GM18498 (cell line): ENCODE results near the gene HK1.
A peak's percentile ranks its signal among the peaks of the same experiment; 100 is the strongest.

Experiments used
- ATAC-seq: cut with Tn5 transposase; IDR thresholded peaks from one replicate; pipeline ENCODE4 v1.9.1; 2021; ENCODE audit warnings: mild to moderate bottlenecking, moderate library complexity; ENCODE audit not compliant: unreplicated experiment

HK1 gene

DNA sequence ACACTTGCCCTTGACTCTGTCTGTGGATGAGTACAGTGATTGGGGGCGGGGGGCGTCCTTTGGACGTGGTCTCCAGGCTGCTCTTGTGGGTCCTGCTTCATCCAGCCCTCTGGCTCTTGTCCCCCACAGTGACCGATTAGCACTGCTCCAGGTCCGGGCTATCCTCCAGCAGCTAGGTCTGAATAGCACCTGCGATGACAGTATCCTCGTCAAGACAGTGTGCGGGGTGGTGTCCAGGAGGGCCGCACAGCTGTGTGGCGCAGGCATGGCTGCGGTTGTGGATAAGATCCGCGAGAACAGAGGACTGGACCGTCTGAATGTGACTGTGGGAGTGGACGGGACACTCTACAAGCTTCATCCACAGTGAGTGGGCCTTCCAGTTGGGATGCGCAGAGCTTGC, 120.2 kb downstream of the HK1 start:
- no peak for ATAC-seq

DNA sequence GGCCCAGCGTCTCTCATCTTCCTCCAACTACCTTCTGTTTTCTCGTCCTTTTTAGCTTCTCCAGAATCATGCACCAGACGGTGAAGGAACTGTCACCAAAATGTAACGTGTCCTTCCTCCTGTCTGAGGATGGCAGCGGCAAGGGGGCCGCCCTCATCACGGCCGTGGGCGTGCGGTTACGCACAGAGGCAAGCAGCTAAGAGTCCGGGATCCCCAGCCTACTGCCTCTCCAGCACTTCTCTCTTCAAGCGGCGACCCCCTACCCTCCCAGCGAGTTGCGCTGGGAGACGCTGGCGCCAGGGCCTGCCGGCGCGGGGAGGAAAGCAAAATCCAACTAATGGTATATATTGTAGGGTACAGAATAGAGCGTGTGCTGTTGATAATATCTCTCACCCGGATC, 122.6 kb downstream of the HK1 start:
- no peak for ATAC-seq

DNA sequence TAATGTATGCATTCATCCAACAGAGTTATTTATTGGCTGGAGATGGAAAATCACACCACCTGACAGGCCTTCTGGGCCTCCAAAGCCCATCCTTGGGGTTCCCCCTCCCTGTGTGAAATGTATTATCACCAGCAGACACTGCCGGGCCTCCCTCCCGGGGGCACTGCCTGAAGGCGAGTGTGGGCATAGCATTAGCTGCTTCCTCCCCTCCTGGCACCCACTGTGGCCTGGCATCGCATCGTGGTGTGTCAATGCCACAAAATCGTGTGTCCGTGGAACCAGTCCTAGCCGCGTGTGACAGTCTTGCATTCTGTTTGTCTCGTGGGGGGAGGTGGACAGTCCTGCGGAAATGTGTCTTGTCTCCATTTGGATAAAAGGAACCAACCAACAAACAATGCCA, 123.1 kb downstream of the HK1 start:
- no peak for ATAC-seq

DNA sequence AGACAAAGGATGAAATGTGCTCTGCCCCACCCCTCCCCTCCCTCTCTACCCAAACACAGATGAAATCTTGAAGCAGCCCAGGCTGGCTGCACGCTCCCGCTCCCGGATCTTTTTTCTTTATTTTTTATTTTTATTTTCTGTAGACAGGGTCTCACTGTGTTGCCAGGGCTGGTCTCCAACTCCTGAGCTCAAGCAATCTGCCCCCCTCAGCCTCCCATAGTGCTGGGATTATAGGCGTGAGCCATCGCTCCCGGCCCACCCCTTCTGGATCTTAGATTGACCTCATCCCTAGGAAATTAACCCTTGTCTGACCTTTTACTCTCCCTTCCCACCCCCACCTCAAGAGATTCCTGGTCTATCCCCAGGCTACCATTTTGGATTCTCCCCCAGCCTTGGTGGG, 124.1 kb downstream of the HK1 start:
- ATAC-seq, result no peak

- no peak for ATAC-seq
Observed at GRCh38 chr10:69403066-69403465, 124.8 kb downstream of the HK1 start.

- ATAC-seq, result no peak
Observed at GRCh38 chr10:69403519-69403918, 125.2 kb downstream of the HK1 start.

DNA sequence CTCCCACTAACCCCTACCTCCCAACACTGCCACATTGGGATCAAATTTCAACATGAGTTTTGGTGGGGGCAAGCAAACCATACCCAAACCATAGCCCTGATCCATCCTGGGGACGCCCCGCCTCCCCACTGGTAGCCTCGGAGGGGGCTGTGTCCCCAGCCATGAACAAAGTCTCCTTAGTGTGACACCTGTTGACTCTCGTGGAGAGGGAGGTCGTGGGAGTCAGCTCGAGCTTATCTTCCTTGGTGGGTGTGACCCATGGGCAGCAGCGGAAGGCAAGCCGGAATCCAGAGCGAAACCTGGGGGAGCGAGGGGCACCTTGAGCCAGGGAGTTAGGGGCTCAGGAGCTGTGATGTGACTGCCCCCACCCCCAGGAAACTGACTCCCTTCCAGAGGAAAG, 126.5 kb downstream of the HK1 start:
- no peak for ATAC-seq

DNA sequence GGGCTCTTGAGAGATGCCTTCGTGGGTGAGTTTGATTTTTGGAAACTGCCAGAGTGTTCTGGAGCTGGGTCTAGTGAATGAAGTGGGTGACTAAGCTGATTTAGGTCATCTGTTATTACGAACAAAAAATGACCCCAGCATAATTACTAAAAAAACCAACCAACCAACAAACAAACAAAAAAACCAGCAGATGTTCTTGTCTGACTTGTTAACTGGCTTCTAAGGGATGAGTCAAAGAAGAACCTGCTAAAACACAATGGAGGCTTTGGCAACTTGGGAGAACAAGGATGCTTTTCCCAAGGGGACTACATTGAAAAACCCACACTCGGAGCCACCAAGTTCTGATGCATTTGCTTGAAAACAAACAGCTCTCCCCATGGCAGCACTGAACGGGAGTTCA, 126.9 kb downstream of the HK1 start:
- no peak for ATAC-seq

DNA sequence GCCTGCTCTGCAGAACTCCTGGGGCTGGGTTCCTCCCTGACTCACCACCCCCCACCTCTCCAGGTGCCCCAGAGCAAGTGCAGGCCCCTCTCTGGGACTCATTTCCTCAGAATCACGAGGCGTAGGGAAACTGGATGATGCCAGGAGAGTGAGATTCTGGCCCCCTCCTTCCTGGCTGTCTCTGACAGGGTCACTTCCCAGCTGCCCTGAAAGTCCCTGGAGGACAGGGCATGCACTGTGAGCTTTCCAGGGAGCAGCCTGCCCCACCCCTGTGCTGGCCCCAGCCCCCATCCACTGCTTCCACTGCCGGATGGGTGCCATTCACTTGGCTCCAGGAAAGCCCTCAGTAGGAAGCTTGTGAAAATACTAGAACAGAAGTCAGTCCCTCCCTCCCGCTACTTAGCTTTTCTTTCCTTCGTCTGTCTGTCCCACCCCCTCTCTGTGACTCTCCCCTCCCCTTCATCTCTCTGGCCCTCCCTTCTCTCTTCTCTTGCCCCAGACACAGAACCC, 128.1 kb downstream of the HK1 start:
- ATAC-seq, result no peak

DNA sequence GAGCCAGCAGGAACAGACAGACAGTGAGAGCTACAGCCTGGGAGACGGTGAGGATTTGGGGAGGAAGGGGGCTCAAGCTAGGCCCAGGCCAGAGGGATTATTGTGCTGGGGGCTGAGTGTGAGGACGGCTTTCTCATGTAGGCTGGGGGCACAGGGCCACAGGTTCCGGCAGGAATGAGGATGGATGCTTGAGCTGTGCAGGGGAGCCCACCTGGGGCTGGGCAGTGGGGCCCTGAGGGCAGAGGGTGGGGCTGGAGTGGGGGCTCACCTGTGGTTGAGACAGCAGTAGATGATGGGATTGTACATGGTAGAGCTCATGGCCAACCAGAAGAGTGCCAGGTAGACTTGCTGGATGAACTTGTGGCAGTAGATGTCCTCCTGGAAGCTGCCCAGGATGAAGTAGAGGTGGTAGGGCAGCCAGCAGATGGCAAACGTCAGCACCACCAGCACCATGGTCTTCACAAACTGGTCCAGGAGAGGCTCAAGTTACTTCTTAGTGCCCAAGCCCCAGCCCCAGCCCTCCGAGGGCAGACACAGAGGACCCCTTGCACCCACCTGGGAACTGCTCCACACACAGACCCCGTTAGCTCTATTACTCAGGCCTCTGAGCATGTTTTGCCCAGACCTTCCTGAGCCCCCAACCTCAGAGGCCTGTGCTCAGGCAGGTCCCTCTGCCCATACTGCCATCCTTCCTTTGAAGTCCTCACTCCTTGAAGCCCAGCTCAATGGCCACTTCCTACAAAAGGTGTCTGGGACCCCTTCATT, 128.7 kb downstream of the HK1 start:
- no peak for ATAC-seq

DNA sequence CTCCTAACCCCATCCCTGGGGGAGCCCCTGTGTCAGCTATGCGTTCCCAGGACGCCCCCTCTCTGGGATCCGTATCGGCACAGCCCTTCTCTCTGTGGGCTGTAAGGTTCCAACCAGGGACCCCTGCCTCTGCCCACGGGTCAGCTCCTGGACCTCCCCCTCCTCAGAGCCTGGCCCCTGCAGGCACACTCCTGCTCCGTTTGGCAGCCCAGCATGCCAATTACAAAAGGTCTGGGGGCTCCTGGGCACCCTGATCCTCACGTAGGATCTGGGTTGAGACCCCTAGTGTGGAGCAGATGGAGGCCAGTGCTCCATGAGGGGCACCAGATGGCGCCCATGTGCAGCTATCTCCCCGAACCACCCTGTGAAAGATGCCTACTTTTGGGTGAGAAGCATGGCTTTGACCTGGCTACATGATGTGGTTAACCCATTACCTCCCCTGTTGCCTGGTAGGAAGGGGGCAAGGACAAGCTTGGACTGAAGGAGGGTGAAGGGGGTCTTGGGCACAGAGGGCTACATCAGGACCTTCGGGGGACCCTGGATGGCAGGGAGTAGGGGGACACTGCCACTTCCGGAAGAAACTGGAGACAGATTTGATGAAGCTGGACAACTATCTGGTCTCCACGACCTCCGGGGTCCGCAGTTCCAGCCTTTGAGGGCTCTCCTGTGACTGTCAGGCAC, 129.5 kb downstream of the HK1 start:
- ATAC-seq, result no peak

DNA sequence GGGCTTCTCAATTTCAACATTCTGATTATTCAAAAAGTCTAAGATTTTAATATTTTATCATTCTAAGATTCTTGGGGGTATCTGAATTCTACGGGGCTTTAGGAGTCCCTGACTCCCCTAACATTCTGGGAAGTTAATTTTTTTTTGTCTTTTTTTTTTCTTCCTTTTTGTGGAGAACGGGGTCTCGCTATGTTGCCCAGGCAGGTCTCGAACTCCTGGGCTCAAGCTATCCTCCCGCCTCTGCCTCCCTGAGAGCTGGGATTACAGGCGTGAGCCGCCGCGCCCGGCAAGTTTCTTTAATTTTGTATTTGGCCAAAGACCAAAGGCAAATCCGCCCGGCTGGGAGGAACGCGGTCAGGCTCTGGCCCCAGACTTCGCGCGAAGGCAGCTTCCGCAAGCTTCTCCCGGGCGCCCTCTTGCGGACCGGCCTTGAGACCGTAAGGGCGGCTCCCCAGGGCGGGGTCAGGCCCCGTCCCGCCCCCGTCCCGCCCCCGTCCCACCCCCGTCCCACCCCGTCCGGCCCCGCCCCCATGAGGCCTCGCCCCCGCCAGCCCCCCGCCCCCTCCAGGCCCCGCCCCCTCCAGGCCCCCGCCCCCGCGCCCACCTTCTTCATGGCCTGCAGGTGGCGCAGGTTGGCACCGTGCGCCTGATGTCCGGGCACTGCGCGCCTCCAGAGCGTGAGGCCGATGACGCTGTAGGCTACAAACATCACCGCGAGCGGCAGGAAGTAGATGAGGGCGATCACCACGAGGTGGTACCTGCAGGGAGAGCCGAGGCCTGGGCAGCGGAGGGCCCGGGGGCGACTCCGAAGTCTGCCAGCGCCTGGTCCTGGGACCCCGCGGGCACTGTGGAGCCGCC, 130.3 kb downstream of the HK1 start:
- peak; percentile 88 for ATAC-seq

- no peak for ATAC-seq
Observed at GRCh38 chr10:69409176-69409495, 130.8 kb downstream of the HK1 start.

DNA sequence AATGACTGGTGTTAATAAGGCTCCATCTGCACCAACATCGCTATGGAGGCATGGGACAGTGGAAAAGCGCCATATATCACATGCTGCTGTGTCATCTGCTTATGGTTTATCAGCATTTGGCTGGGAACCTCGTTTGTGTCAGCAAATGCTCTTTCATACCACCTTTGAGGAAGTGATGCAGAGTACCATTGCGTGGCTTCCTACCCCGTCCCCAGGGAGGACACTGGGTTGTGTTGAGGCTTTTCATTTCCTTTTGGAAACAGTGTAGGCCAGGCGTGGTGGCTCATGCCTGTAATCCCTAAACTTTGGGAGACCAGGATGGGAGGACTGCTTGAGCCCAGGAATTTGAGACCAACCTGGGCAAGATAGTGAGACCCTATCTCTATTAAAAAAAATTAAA, 131.7 kb downstream of the HK1 start:
- no peak for ATAC-seq

GRCh38 chr10:69410487-69410886, 132.2 kb downstream of the HK1 start:
- no peak for ATAC-seq

GRCh38 chr10:69411476-69411875, 133.2 kb downstream of the HK1 start:
- no peak for ATAC-seq

GRCh38 chr10:69412232-69412790, 134.0 kb downstream of the HK1 start:
- no peak for ATAC-seq

DNA sequence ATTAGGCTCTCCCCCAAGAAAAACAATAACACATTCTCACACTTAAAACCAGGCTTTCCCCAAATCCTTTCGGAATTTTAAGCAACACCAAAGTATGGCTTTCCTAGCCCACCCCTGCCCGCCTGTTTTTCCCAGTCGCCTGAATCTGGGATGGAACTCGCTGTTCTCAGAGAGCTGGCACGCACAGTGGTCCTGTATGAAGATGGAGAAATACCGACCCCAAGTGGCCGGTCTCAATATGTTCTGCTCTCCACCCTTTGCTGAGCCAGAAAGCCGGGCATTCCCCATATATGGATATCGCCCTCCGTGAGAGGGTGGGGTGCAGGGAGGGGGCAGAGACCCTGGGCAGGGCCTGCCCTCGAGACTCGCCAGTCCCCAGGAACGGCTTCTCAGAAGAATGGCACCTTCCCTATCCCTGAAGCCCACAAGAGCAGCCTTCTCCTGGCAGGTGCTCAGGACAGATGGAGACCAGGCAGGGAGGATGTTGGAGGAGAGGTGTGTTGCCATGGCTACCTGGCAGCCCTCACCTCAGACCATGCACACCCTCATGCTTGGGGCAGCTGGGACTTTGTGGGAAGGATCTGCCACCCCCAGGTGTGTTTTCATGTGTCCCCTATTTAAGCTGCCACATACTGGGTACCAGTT, 135.0 kb downstream of the HK1 start:
- ATAC-seq, result no peak

GRCh38 chr10:69414036-69415018, 136.0 kb downstream of the HK1 start:
- no peak for ATAC-seq

GRCh38 chr10:69415049-69415448, 136.8 kb downstream of the HK1 start:
- no peak for ATAC-seq
